ENCODE data around the gene NYAP2.
A peak's percentile ranks its signal among the peaks of the same experiment; 100 is the strongest.

NYAP2 gene

GRCh38 chr2:225488743-225489142 is 89.2 kb downstream of the NYAP2 start:
- DNase-seq, result no peak

GRCh38 chr2:225493420-225494099 is 94.0 kb downstream of the NYAP2 start:
- DNase-seq, result no peak

GRCh38 chr2:225494100-225494459 is 94.6 kb downstream of the NYAP2 start:
- DNase-seq, result no peak

GRCh38 chr2:225495706-225496105 is 96.2 kb downstream of the NYAP2 start:
- DNase-seq, result no peak

GRCh38 chr2:225496568-225496967 is 97.1 kb downstream of the NYAP2 start:
- no peak for DNase-seq

- no peak for DNase-seq
Observed at GRCh38 chr2:225497166-225497565, 97.7 kb downstream of the NYAP2 start.

- no peak for DNase-seq
Observed at GRCh38 chr2:225501022-225501421, 101.5 kb downstream of the NYAP2 start.

GRCh38 chr2:225502971-225503370 is 103.5 kb downstream of the NYAP2 start:
- no peak for DNase-seq

- no peak for DNase-seq
Observed at GRCh38 chr2:225510796-225511195, 111.3 kb downstream of the NYAP2 start.

GRCh38 chr2:225512469-225512868 is 113.0 kb downstream of the NYAP2 start:
- DNase-seq, result no peak

GRCh38 chr2:225512876-225513540 is 113.5 kb downstream of the NYAP2 start:
- no peak for DNase-seq

GRCh38 chr2:225515033-225515432 is 115.5 kb downstream of the NYAP2 start:
- DNase-seq, result no peak

GRCh38 chr2:225526760-225527390 is 127.4 kb downstream of the NYAP2 start:
- DNase-seq, result peak in 1 of 2 donors; percentile 30

- no peak for DNase-seq
Observed at GRCh38 chr2:225531559-225531958, 132.0 kb downstream of the NYAP2 start.

- DNase-seq, result no peak
Observed at GRCh38 chr2:225532096-225532495, 132.6 kb downstream of the NYAP2 start.

GRCh38 chr2:225534037-225534436 is 134.5 kb downstream of the NYAP2 start:
- no peak for DNase-seq

GRCh38 chr2:225534697-225535096 is 135.2 kb downstream of the NYAP2 start:
- no peak for DNase-seq

- no peak for DNase-seq
Observed at GRCh38 chr2:225536036-225536435, 136.5 kb downstream of the NYAP2 start.

GRCh38 chr2:225543626-225544025 is 144.1 kb downstream of the NYAP2 start:
- DNase-seq, result no peak

GRCh38 chr2:225556461-225556860 is 157.0 kb downstream of the NYAP2 start:
- DNase-seq, result no peak

- DNase-seq, result no peak
Observed at GRCh38 chr2:225558399-225559071, 159.0 kb downstream of the NYAP2 start.

- DNase-seq, result no peak
Observed at GRCh38 chr2:225559072-225559415, 159.5 kb downstream of the NYAP2 start.

- no peak for DNase-seq
Observed at GRCh38 chr2:225566798-225567197, 167.3 kb downstream of the NYAP2 start.

GRCh38 chr2:225569995-225570394 is 170.5 kb downstream of the NYAP2 start:
- no peak for DNase-seq

All from hippocampal formation (tissue), 2 donors.